ENCODE results near the gene SMG6. TPM values are rescaled to one million over a fixed set of nuclear protein-coding genes. Genes with fewer than 3 reads are reported as not detected.

Gene SMG6
- total RNA-seq, 1 experiment from 2014 or later, result 28.6 TPM

DNA sequence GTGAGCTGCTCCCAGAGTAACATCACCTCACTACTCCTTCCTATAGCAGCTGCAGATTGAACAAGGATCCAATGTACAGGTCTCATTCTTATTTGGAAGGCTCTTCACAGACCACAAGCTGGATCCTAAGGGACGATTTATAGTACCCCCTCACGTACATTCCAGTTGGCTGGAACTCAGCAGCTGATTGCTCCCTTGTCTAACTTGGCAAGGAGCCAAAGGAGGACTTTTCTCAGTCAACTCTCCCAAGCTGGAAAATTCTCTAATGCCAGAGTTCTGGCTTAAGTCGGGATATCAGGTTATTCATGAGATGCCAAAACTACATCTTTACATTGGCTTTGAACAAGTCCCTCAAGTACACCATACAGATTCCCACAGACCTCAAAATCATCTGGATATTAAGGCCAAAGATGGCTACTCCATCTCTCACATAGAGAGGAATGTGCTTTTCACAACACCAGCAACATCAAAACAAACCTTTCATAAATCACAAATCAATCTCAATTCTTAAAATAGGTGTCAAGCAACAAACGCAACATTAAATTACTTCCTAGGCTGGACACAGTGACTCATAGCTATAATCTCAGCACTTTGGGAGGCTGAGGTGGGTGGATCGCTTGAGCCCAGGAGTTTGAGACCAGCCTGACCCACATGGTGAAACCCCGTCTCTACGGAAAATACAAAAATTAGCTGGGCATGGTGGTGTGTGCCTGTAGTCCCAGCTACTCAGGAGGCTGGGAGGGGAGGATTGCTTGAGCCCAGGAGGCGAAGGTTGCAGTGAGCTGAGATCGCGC is 39.3 kb downstream of the SMG6 start:
- no peak overlapping the region for H2BK15ac ChIP-seq (ENCODE audit: low read depth, low read length)

More for the DNA sequence above, 39.3 kb downstream of the SMG6 start:
- Mint-ChIP-seq H3K4me1 (no peaks in the 10 kb centered on the region), H3K9me3 (no peaks in the 10 kb centered on the region), H3K36me3 (ENCODE audit: insufficient read depth in 1 of 3, low read depth in 3 of 3) (peaks cover 0 to 26% (median 0%) of the 10 kb centered on the region in 3 experiments; a peak in 2 of 7 replicates), H3K27me3 (ENCODE audit: low read depth) (no peaks in the 10 kb centered on the region), H3K4me3 (no peak overlapping the region), H3K27ac (no peak overlapping the region; a peak in 1 of 7 replicates)
- Histone ChIP-seq H3K23ac (ENCODE audit: insufficient read length, low read depth, low read length) (no peak overlapping the region), H3T11ph (ENCODE audit: low read length) (no peak overlapping the region), H2AFZ (ENCODE audit: low read length) (no peak overlapping the region), H4K5ac (ENCODE audit: insufficient read length, low read depth, low read length) (no peak overlapping the region), H3K9me3 (ENCODE audit: control insufficient read depth, low read depth, low read length) (no peaks in the 10 kb centered on the region), H3K14ac (ENCODE audit: insufficient read depth, low read length) (no peak overlapping the region), H4K8ac (replicated peaks; ENCODE audit: insufficient read length, low read depth, low read length) (no peak overlapping the region), H3K9ac (ENCODE audit: extremely low read depth, insufficient read length, low read length) (no peak overlapping the region), H2BK120ac (ENCODE audit: low read depth, low read length, poor library complexity, severe bottlenecking) (no peak overlapping the region), H2BK20ac (ENCODE audit: low read depth, low read length, poor library complexity, severe bottlenecking) (no peak overlapping the region), H2BK12ac (ENCODE audit: insufficient read length, low read depth, low read length) (no peak overlapping the region), H3K79me2 (ENCODE audit: insufficient read depth, low read length) (no peaks in the 10 kb centered on the region), H4K91ac (ENCODE audit: insufficient read length, low read depth, low read length) (no peak overlapping the region), H3K27me3 (ENCODE audit: insufficient read depth, low read length) (no peaks in the 10 kb centered on the region), H3K23me2 (ENCODE audit: insufficient read length, low read depth, low read length, poor library complexity, severe bottlenecking) (no peaks in the 10 kb centered on the region), H3K27ac (ENCODE audit: insufficient read length, low read depth, low read length) (no peak overlapping the region), H3K4me2 (ENCODE audit: insufficient read depth, insufficient read length, low read length) (no peak overlapping the region), H2AK5ac (ENCODE audit: insufficient read length, low read length) (no peak overlapping the region), H4K20me1 (ENCODE audit: control insufficient read depth, insufficient read depth, insufficient read length) (no peaks in the 10 kb centered on the region), H3K79me1 (ENCODE audit: insufficient read depth, low read depth, low read length, poor library complexity, severe bottlenecking) (no peaks in the 10 kb centered on the region), H3K18ac (ENCODE audit: insufficient read length, low read depth, low read length) (no peak overlapping the region), H3K4me1 (ENCODE audit: insufficient read depth, low read length) (no peaks in the 10 kb centered on the region), H3K56ac (ENCODE audit: insufficient read length, low read depth, low read length) (no peak overlapping the region), H2BK5ac (ENCODE audit: insufficient read length, low read length) (no peak overlapping the region), H3K4ac (ENCODE audit: low read depth, low read length) (no peak overlapping the region)
- WGBS (ENCODE audit: extremely low coverage, insufficient read length, low lambda C conversion rate), result 100% methylated on average over 1 of the region's 10 CpGs
- TF ChIP-seq, protein P1, sequence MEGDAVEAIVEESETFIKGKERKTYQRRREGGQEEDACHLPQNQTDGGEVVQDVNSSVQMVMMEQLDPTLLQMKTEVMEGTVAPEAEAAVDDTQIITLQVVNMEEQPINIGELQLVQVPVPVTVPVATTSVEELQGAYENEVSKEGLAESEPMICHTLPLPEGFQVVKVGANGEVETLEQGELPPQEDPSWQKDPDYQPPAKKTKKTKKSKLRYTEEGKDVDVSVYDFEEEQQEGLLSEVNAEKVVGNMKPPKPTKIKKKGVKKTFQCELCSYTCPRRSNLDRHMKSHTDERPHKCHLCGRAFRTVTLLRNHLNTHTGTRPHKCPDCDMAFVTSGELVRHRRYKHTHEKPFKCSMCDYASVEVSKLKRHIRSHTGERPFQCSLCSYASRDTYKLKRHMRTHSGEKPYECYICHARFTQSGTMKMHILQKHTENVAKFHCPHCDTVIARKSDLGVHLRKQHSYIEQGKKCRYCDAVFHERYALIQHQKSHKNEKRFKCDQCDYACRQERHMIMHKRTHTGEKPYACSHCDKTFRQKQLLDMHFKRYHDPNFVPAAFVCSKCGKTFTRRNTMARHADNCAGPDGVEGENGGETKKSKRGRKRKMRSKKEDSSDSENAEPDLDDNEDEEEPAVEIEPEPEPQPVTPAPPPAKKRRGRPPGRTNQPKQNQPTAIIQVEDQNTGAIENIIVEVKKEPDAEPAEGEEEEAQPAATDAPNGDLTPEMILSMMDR (conservative IDR thresholded peaks at IDR 0.05), result no peak
- DNase-seq, result no peak
